Measurements from ENCODE around the gene ZNF552. TPM values are rescaled to one million over a fixed set of nuclear protein-coding genes. Genes with fewer than 3 reads are reported as not detected.

ZNF552 gene
- total RNA-seq, 1 experiment from 2014 or later = 9.2 TPM

- no peak within 1 kb of the TSS for H2BK20ac ChIP-seq (ENCODE audit: low read depth, low read length, poor library complexity, severe bottlenecking)
- no peak within 1 kb of the TSS for H3K23ac ChIP-seq (ENCODE audit: insufficient read length, low read depth, low read length)
- no peaks in the 10 kb centered on the region for H3K4me1 ChIP-seq (ENCODE audit: insufficient read depth, low read length)
- H3K27me3 ChIP-seq (ENCODE audit: insufficient read depth, low read length) = no peaks in the 10 kb centered on the region
- no peak within 1 kb of the TSS for H2BK5ac ChIP-seq (ENCODE audit: insufficient read length, low read length)
- H3K23me2 ChIP-seq (ENCODE audit: insufficient read length, low read depth, low read length, poor library complexity, severe bottlenecking) = peaks cover 2% of the 10 kb centered on the region
- no peak for TF ChIP-seq CTCF (conservative IDR thresholded peaks at IDR 0.05)
- H3K79me1 ChIP-seq (ENCODE audit: insufficient read depth, low read depth, low read length, poor library complexity, severe bottlenecking) = no peaks in the 10 kb centered on the region
- H3K27me3 Mint-ChIP-seq (ENCODE audit: low read depth) = no peaks in the 10 kb centered on the region
- no peak within 1 kb of the TSS for H2AFZ ChIP-seq (ENCODE audit: low read length)
- H2BK120ac ChIP-seq (ENCODE audit: low read depth, low read length, poor library complexity, severe bottlenecking) = no peak within 1 kb of the TSS
- H3K18ac ChIP-seq (ENCODE audit: insufficient read length, low read depth, low read length) = no peak within 1 kb of the TSS
- H3K79me2 ChIP-seq (ENCODE audit: insufficient read depth, low read length) = peaks cover 19% of the 10 kb centered on the region; the same call in 1 of the 2 replicates
- H3K4me2 ChIP-seq (ENCODE audit: insufficient read depth, insufficient read length, low read length) = peak within 1 kb of the TSS; percentile 87
- H2BK15ac ChIP-seq (ENCODE audit: low read depth, low read length) = no peak within 1 kb of the TSS
- H3K56ac ChIP-seq (ENCODE audit: insufficient read length, low read depth, low read length) = no peak within 1 kb of the TSS
- no peak within 1 kb of the TSS for H4K8ac ChIP-seq (replicated peaks; ENCODE audit: insufficient read length, low read depth, low read length)
- H3K9me3 Mint-ChIP-seq = peaks cover 0 to 1% of the 10 kb centered on the region in 2 experiments; a peak in 1 of 5 replicates
- DNase-seq = peak; percentile 95
- H4K20me1 ChIP-seq (ENCODE audit: control insufficient read depth, insufficient read depth, insufficient read length) = no peaks in the 10 kb centered on the region
- no CpG with 5 or more reads among the region's 61 CpGs for WGBS (ENCODE audit: extremely low coverage, insufficient read length, low lambda C conversion rate)
- no peak within 1 kb of the TSS for H2BK12ac ChIP-seq (ENCODE audit: insufficient read length, low read depth, low read length)
- H4K91ac ChIP-seq (ENCODE audit: insufficient read length, low read depth, low read length) = no peak within 1 kb of the TSS
- H3K36me3 Mint-ChIP-seq (ENCODE audit: insufficient read depth in 1 of 3, low read depth in 3 of 3) = peaks cover 23 to 44% (median 29%) of the 10 kb centered on the region in 3 experiments; a peak in 6 of 7 replicates
- H3K9me3 ChIP-seq (ENCODE audit: control insufficient read depth, low read depth, low read length) = no peaks in the 10 kb centered on the region
- H3K14ac ChIP-seq (ENCODE audit: insufficient read depth, low read length) = no peak within 1 kb of the TSS
- H3T11ph ChIP-seq (ENCODE audit: low read length) = no peak within 1 kb of the TSS
- no peak within 1 kb of the TSS for H4K5ac ChIP-seq (ENCODE audit: insufficient read length, low read depth, low read length)
- peak within 1 kb of the TSS; percentile 97 for H3K4me3 Mint-ChIP-seq
- peak within 1 kb of the TSS; percentile 95 to 98 (median 95) for H3K27ac Mint-ChIP-seq
- H2AK5ac ChIP-seq (ENCODE audit: insufficient read length, low read length) = no peak within 1 kb of the TSS
- no peak within 1 kb of the TSS for H3K4ac ChIP-seq (ENCODE audit: low read depth, low read length)
- H3K27ac ChIP-seq (ENCODE audit: insufficient read length, low read depth, low read length) = no peak within 1 kb of the TSS
- peaks cover 11 to 16% of the 10 kb centered on the region in 2 experiments for H3K4me1 Mint-ChIP-seq
- H3K9ac ChIP-seq (ENCODE audit: extremely low read depth, insufficient read length, low read length) = peak within 1 kb of the TSS; percentile 79
These were observed 45.2 kb downstream of the ZNF552 start, which contains the start of gene ZNF586 for GRCh38 chr19:57769345-57770131. ZNF586 (plus strand) TSS chr19:57769676; CDS start chr19:57769843, 167 bp downstream.

Data from H9 (cell line).